Brain pericyte (primary cell): ENCODE measurements around the gene FLNB.

Experiments
- DNase-seq: peaks from one replicate; pipeline ENCODE4 v3.0.0-alpha.2; 2012; ENCODE audit warnings: low read depth, low spot score

Gene FLNB

GRCh38 chr3:58008141-58009025 lies at the start of gene FLNB:
Gene FLNB (plus strand): TSS chr3:58008422. CDS start chr3:58008565, 143 bp downstream.
- DNase-seq = no peak

GRCh38 chr3:57958642-57959422 lies 49.4 kb upstream of the FLNB start:
- DNase-seq = no peak

GRCh38 chr3:57959423-57960173 lies 48.6 kb upstream of the FLNB start:
- DNase-seq = no peak

GRCh38 chr3:57960174-57960505 lies 48.1 kb upstream of the FLNB start:
- DNase-seq = no peak

- DNase-seq = no peak
Measured at GRCh38 chr3:57961177-57961827, 46.9 kb upstream of the FLNB start.

GRCh38 chr3:57961828-57962447 lies 46.3 kb upstream of the FLNB start:
- DNase-seq = no peak

GRCh38 chr3:57962448-57962834 lies 45.8 kb upstream of the FLNB start:
- no peak for DNase-seq

GRCh38 chr3:57963811-57964346 lies 44.3 kb upstream of the FLNB start:
- no peak for DNase-seq

GRCh38 chr3:57966829-57967228 lies 41.4 kb upstream of the FLNB start:
- no peak for DNase-seq

- DNase-seq = no peak
Measured at GRCh38 chr3:57967590-57967989, 40.6 kb upstream of the FLNB start.

GRCh38 chr3:57968501-57968900 lies 39.7 kb upstream of the FLNB start:
- DNase-seq = no peak

- DNase-seq = no peak
Measured at GRCh38 chr3:57971975-57972374, 36.2 kb upstream of the FLNB start.

- DNase-seq = no peak
Measured at GRCh38 chr3:57972531-57973111, 35.6 kb upstream of the FLNB start.

GRCh38 chr3:57973715-57974477 lies 34.3 kb upstream of the FLNB start:
- DNase-seq = no peak

GRCh38 chr3:57974796-57975388 lies 33.3 kb upstream of the FLNB start:
- DNase-seq = no peak

GRCh38 chr3:57977818-57978235 lies 30.4 kb upstream of the FLNB start:
- no peak for DNase-seq

- DNase-seq = no peak
Measured at GRCh38 chr3:57978316-57978715, 29.9 kb upstream of the FLNB start.

GRCh38 chr3:57980416-57980815 lies 27.8 kb upstream of the FLNB start:
- no peak for DNase-seq

- DNase-seq = no peak
Measured at GRCh38 chr3:57981483-57982087, 26.6 kb upstream of the FLNB start.
